GM19468 (cell line): ENCODE measurements around the gene DLGAP1.
"Not testable (repeated sequence)": the region's sequence is repeated elsewhere in the genome, so short reads cannot be mapped to it uniquely, and the experiment has no call there.

Source experiments
- ATAC-seq: cut with Tn5 transposase; IDR thresholded peaks from one replicate; pipeline ENCODE4 v1.9.1; 2021; ENCODE audit warnings: mild to moderate bottlenecking, moderate library complexity, moderate number of reproducible peaks; ENCODE audit not compliant: unreplicated experiment; ENCODE audit errors: extremely low read depth

Gene DLGAP1

GRCh38 chr18:3605954-3606443, 849.1 kb downstream of the DLGAP1 start:
- ATAC-seq, result no peak

DNA sequence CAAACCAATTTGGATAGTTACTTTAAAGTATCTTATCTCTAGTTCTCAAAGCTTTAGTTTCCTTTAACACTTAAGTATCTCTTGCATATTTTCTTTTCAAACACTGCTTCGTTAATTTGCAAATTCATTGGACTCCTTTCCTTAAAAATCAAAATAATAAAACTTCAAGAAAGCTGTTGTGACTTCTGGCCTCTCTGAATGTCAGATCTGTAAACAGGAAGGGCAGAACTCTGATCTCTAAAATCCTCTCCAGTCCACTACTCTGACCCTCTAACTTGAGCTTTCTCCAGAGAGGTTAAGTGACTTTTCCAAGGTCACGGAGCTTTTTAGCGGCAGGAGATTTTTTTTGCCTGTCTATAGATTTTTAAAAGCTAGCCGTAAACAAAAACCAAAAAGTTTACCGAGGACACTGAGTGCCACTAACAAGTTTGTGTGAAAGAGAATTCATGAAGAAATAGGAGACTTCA, 849.6 kb downstream of the DLGAP1 start:
- no peak for ATAC-seq

DNA sequence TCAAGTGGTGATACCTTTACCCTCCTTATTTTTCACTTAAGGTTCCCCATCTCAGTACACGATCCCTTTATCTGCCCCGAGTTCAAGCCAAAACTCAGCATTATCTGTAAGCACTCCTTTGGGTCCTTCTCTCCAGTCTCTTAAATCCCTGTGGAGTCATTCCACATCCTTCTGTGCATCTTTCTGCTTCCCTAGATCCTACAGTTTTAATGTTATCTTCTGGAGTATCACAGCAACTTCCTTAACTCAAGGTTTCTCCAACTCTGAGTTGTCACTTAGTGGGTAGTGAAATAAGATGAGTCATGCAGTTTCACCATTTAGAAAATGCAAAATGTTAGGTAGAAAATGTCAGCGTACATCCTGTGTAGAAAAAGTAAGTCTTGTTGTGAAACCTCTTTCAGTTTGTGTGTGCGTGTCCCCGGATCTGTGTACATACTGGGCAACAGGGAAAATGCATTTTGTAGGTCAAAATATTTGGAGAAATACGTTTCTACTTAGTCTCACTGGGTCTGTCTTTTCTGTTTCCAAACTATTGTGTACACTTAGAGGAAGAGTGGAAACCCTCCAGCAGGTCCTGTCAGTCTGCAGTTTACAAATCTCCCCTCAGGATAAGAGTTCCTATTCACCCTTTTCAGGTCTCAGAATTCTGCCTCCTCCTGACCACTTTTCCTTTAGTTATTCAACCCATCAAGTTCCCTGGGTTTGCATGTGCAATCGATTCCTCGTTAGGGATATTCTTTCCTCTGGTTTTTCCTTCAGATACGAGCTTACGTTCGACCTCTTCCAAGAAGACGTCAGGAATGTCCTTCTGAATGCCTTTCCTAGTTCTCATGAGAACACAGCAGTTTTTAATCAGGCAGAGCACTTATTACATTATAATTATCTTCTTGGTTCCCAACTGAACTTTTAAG, 850.4 kb downstream of the DLGAP1 start:
- peak; percentile 90 for ATAC-seq

DNA sequence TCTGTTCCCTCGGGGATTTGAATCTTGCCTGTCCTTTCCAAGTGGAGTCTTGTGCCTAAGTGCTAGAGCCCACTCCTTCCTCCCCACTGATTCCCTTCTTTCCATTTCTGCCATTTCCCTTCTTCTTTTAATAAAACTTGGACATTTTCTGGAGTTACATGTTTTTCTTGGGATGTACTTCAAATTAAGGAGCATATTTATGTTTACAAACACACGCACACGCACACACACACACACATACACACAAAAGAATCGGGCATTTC, 850.9 kb downstream of the DLGAP1 start:
- no peak for ATAC-seq

DNA sequence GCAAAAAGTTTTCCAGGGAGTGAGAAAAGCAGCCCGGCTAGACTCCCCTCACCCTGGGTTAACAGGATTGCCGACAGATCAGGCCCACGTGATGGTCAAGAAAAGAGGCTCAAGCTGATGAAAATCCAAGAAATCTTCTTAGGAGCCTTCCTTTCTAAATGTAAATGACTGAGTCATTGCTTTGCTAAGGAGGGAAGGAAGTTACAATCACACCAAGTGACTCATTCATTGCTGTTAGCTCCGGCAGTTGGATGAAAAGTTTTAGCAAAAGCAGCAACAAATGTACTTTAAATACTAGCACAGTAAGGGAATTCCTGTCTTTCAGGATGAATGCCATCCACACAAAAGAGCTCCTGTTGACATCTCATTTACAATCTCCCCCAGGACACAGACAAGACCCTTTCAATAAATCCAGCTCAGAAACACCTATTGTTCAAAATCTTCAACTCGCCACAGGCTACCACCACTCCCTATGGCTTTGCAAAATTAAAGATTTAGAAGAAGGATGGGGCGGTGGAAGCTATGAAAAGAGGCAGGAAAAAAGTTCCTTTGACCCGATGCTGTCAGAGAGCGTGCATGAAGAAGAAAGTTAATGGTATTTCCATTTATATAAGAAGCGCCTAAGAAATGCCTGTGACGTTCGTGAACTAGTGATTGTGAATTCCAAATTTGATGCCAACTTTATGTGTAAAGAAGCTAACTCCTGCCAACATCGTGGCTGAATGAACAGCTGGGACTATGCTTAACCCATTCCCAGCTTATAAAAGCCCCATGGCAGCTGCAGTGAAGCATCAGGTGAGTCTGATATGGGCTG, 851.5 kb downstream of the DLGAP1 start:
- no peak for ATAC-seq

DNA sequence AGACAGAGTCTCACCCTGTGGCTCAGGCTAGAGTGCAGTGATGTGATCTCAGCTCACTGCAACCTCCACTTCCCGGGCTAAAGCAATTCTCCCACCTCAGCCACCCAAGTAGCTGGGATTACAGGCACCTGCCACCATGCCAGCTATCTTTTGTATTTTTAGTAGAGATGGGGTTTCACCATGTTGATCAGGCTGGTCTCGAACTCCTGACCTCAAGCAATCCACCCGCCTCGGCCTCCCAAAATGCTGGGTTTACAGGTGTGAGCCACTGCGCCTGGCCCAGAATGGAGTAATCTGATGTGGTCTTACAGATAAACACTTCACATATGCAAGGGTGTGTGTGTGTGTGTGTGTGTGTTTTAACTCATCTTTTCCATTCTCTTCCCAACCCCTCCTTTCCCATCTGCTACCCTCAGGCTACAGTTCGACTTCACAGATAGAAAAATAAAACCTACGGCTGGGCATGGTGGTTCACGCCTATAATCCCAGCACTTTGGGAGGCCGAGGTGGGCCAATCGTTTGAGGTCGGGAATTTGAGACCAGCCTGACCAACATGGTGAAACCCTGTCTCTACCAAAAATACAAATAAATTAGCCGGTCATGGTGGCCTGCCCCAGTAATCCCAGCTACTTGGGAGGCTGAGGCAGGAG, 853.9 kb downstream of the DLGAP1 start:
- ATAC-seq, result not testable (repeated sequence)

DNA sequence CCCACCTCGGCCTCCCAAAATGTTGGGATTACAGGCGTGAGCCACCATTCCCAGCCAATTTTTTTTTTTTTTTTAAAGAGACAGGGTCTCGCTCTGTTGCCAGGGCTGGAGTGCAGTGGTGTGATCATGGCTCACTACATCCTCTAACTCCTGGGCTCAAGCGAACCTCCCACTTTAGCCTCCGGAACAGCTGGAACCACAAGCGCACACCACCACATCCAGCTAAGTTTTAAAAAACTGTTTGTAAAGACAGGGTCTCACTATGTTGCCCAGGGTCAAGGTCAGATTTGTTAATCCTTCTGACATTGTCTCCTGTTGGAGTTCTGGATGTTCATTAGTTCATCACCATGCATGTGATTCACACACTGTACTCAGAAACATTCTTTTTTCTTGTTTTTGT, 855.2 kb downstream of the DLGAP1 start:
- no peak for ATAC-seq

GRCh38 chr18:3599195-3599594, 855.9 kb downstream of the DLGAP1 start:
- ATAC-seq, result no peak

GRCh38 chr18:3598581-3598980, 856.5 kb downstream of the DLGAP1 start:
- no peak for ATAC-seq

GRCh38 chr18:3597409-3598357, 857.4 kb downstream of the DLGAP1 start:
- ATAC-seq, result no peak

DNA sequence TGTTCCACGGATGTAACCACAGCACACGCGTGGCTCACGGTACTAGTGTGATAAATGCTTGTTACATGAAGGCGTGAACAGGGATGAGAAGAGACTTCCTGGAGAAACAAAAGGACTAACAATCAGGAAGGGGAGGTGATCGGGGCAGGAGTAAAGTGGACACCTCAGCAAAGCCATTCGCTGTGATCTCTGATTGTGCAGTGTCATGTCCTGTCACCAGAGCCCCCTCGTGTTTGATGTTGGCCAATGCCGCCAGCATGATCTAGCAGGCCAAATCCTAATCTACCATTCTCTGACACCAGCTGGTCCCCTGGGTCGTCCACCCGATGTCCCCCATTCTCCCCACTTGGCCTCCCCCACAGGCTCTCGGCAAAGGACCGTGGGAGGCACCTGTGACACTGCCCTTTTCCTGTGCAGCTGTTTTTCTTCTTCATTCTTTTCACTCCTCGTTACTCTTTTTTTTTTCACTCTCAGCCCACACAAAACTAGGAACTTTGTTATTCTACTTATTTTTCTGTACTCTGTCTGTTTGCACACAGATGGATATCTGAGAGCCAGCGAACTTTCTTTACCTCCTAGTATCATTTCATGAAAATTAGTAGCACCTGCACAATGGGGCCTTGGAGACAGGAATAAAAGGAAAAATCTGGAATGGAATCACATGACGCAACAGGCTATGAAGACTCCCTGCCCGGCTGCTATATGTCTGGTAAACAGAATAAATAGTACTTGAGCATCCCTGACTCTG, 858.3 kb downstream of the DLGAP1 start:
- ATAC-seq, result no peak

DNA sequence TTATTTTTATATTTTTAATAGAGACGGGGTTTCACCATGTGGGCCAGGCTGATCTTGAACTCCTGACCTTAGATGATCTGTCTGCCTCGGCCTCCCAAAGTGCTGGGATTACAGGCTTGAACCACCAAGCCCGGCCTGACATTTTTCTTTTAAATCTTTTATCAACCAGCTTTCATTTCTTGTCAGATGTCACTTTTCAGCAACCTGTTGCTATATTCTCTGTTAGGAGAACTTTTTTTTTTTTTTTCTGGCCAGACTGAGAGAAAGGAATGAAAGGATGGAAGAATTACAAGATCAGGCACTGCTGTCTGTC, 858.8 kb downstream of the DLGAP1 start:
- no peak for ATAC-seq

DNA sequence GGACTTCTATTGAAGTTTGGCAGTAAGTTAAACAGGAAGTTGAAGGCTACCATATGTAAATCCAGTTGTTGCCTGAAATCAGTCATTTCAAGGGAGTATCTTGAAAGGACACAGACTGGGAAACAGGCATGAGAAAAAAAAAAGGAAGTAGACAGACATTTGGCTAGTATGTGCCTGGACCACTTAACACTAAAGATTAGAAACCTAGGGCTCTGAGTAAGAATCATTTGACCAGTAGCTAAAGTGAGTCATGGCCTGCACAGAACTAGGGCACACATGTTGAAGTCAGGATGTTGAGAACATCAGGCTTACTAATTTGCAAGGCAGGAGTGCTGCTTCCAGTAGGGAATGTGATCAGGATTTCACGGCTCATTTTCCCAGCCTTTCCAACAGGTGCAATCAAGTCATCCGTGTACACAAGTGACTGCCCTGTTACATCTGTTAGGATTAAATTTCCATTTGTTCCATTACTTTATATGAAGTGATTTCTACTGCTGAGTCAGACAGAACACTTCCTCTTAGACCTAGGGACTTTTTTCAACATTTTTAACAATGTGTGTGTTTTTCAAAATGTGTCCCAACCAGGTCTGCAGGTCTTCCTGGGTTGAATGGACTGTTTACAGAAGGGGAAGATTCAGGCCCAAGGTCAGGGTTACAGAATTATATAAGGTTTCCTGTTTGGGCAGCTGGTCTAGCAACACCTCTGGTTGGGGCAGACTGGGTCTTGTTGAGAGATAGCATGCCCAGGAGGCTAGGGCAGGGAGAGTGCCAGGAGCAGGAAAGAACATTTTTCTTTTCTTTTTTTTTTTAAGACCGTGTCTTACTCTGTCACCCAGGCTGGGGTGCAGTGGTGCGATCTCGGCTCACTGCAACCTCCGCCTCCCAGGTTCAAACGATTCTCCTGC, 859.5 kb downstream of the DLGAP1 start:
- ATAC-seq, result no peak

DNA sequence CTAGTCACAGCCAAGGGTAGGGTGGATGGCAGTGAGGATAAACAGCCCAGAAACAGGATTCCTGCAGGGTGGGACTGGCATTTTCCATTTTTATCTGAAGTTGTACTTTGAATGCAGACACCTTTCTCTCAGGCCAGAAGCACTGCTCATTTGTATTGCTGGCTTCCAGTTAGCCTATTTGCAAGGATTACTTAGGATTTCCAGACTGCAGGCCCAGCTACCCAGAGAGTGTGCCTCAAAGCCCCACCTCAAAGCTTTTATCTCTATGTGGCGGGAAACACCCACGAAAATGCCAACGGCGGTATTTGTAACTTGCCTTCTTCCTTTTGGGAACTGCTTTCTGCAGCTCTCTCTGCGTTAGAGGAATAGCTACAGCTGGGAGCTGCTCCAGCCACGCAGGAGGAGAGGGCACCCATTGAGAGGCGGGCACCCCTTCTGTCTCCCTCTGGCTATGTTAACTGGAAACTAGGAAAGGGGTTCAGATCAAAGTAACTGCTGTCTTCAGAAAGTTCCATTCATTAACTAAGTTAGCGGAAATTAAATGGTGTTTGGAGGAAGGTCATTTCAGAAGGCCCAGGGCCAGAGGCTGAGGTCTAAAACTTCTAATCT, 860.2 kb downstream of the DLGAP1 start:
- no peak for ATAC-seq

GRCh38 chr18:3593904-3594759, 861.0 kb downstream of the DLGAP1 start:
- ATAC-seq, result peak; percentile 41

DNA sequence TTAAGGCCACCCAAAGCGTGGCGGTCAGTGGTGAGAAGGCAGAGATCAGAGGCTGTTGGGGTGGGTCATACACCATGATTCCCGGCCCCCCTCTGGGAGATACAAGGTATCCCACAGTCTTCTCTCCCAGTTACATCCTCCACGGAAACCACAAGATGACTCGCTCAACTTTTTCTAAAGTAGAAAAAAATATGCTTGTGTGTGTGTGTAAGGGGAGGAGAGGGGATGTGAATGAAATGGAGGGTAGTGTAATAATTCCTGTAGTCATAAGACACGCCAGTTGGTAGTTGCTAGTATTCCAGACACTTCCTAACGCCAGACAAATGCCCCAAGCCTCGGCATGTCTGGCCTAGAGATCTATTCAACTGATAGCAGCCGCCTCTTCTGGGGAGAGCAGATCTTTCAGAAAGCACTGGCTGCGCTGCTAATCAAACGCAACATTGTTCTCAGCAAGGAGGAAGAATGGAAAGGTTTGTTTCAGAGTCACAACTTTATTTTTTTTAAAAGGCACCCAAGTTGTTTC, 861.7 kb downstream of the DLGAP1 start:
- ATAC-seq, result no peak

GRCh38 chr18:3592864-3593263, 862.2 kb downstream of the DLGAP1 start:
- ATAC-seq, result no peak
